Ovary (tissue), 3 donors: Measurements from ENCODE around the gene CFAP20DC.

Experiments used
- POLR2A ChIP-seq: fragments of 450-650 bp; IDR thresholded peaks from one replicate; pipeline ENCODE4 v1.6.1; 2017; ENCODE audit warnings: antibody characterized with exemption, mild to moderate bottlenecking, moderate library complexity
- TF ChIP-seq, protein P1 (sequence below), 3 donors: fragments of 450-650 bp in 2 of 3; fragments of 200-600 bp in 1 of 3; IDR thresholded peaks; one replicate each; pipeline versions ENCODE4 v1.5.1 to v1.8.0; 2016 to 2022; ENCODE audit warnings: antibody characterized with exemption in 3 of 3, mild to moderate bottlenecking in 1 of 3
- donor health status: DM: no; HTN: no; CAD: no.

- TF ChIP-seq, protein P1, sequence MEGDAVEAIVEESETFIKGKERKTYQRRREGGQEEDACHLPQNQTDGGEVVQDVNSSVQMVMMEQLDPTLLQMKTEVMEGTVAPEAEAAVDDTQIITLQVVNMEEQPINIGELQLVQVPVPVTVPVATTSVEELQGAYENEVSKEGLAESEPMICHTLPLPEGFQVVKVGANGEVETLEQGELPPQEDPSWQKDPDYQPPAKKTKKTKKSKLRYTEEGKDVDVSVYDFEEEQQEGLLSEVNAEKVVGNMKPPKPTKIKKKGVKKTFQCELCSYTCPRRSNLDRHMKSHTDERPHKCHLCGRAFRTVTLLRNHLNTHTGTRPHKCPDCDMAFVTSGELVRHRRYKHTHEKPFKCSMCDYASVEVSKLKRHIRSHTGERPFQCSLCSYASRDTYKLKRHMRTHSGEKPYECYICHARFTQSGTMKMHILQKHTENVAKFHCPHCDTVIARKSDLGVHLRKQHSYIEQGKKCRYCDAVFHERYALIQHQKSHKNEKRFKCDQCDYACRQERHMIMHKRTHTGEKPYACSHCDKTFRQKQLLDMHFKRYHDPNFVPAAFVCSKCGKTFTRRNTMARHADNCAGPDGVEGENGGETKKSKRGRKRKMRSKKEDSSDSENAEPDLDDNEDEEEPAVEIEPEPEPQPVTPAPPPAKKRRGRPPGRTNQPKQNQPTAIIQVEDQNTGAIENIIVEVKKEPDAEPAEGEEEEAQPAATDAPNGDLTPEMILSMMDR (IDR thresholded peaks at IDR 0.05), result no peak
- TF ChIP-seq POLR2A, result no peak
These were observed 312.2 kb downstream of the CFAP20DC start for GRCh38 chr3:58737644-58738043.
